HepG2 (cell line): ENCODE results near the gene BCAR3. TPM values are rescaled to one million over a fixed set of nuclear protein-coding genes. Genes with fewer than 3 reads are reported as not detected.

Source experiments
- ATAD3A ChIP-seq: sonication (generic); formaldehyde crosslinking; IDR thresholded peaks from 2 replicates; pipeline ENCODE4 v1.4.0; 2020; ENCODE audit warnings: missing genetic modification reagents
- DMAP1 ChIP-seq: IDR thresholded peaks from 2 replicates; pipeline ENCODE4 v1.6.1; 2016
- DMTF1 ChIP-seq: sonication (generic); formaldehyde crosslinking; IDR thresholded peaks from 2 replicates; pipeline ENCODE4 v1.4.0; 2020; ENCODE audit warnings: mild to moderate bottlenecking, missing genetic modification reagents
- GABPB1 ChIP-seq: IDR thresholded peaks from 2 replicates; pipeline ENCODE4 v1.6.1; 2016; ENCODE audit warnings: mild to moderate bottlenecking, missing genetic modification reagents, moderate library complexity, missing compliant biosample characterization
- GATAD2A ChIP-seq: IDR thresholded peaks from 2 replicates; pipeline ENCODE4 v1.6.1; 2016
- HHEX ChIP-seq: IDR thresholded peaks from 2 replicates; pipeline ENCODE4 v1.6.1; 2016; ENCODE audit warnings: control low read depth
- IKZF4 ChIP-seq: sonication (generic); formaldehyde crosslinking; IDR thresholded peaks from 2 replicates; pipeline ENCODE4 v1.5.1; 2020; ENCODE audit warnings: borderline replicate concordance, mild to moderate bottlenecking, low read depth, missing genetic modification reagents; ENCODE audit errors: not compliant biosample characterization
- KAT8 ChIP-seq: IDR thresholded peaks from 2 replicates; pipeline ENCODE4 v1.6.1; 2016; ENCODE audit warnings: missing genetic modification reagents, missing compliant biosample characterization
- MAFG ChIP-seq: sonication (generic); formaldehyde crosslinking; IDR thresholded peaks from 2 replicates; pipeline ENCODE4 v1.5.1; 2020; ENCODE audit warnings: mild to moderate bottlenecking, missing genetic modification reagents
- PITX1 ChIP-seq: sonication (generic); formaldehyde crosslinking; IDR thresholded peaks from 2 replicates; pipeline ENCODE4 v1.5.1; 2020; ENCODE audit warnings: mild to moderate bottlenecking, missing genetic modification reagents
- PPARG ChIP-seq: conservative IDR thresholded peaks from 2 replicates; pipeline ENCODE4 v1.6.1; 2016; ENCODE audit warnings: missing biosample characterization, missing genetic modification reagents
- THAP9 ChIP-seq: sonication (generic); formaldehyde crosslinking; IDR thresholded peaks from 2 replicates; pipeline ENCODE4; 2020; ENCODE audit warnings: missing genetic modification reagents, mild to moderate bottlenecking, borderline replicate concordance
- ZNF224 ChIP-seq: sonication (generic); formaldehyde crosslinking; IDR thresholded peaks from 2 replicates; pipeline ENCODE4 v1.5.0; 2020; ENCODE audit warnings: mild to moderate bottlenecking, missing genetic modification reagents
- ZNF292 ChIP-seq: sonication (generic); formaldehyde crosslinking; IDR thresholded peaks from 2 replicates; pipeline ENCODE4 v1.8.1; 2022; ENCODE audit warnings: mild to moderate bottlenecking, low read depth, missing genetic modification reagents, borderline replicate concordance
- ZSCAN20 ChIP-seq: sonication (generic); formaldehyde crosslinking; IDR thresholded peaks from 2 replicates; pipeline ENCODE4 v1.4.0; 2020; ENCODE audit warnings: missing genetic modification reagents, mild to moderate bottlenecking, borderline replicate concordance
- ZSCAN31 ChIP-seq: sonication (generic); formaldehyde crosslinking; IDR thresholded peaks from 2 replicates; pipeline ENCODE4 v1.5.0; 2020; ENCODE audit warnings: low read depth, mild to moderate bottlenecking, missing genetic modification reagents
- polyA plus RNA-seq, 8 experiments: library from polyadenylated mRNA; depleted of rRNA in 3 of 8; stranded (reverse) in 7 of 8; unstranded in 1 of 8; fragments of >200 nt; fragmentation: Illumina TruSeq in 4 of 8; extraction: Trizol in 4 of 8; gene quantifications; 2 replicates each; pipeline versions ENCODE4 v1.2.1 to v1.2.3, GENCODE V29; 2011 to 2016; ENCODE audit warnings: low read depth in 4 of 8, missing spikeins in 1 of 8, mixed read lengths in 1 of 8; ENCODE audit not compliant: insufficient read depth in 1 of 8
- total RNA-seq, 5 experiments: library from RNA; depleted of rRNA; stranded (reverse); fragments of >200 nt; fragmentation: Illumina TruSeq; extraction: Trizol; gene quantifications; 2 replicates each; pipeline ENCODE4 v1.2.3, GENCODE V29; 2016; ENCODE audit warnings: low read depth in 1 of 5
- TF ChIP-seq, protein P1 (sequence below): IDR thresholded peaks from 2 replicates; pipeline ENCODE4 v1.6.1; 2016; ENCODE audit warnings: missing genetic modification reagents, missing compliant biosample characterization
- TF ChIP-seq, protein P2 (sequence below): sonication (generic); formaldehyde crosslinking; IDR thresholded peaks from 2 replicates; pipeline ENCODE4 v1.4.0; 2020; ENCODE audit warnings: missing genetic modification reagents

BCAR3 gene
- total and polyA plus RNA-seq, 2 of the 13 experiments (the other 11 are each of a cell fraction or from before 2014, with no cell fraction given): 3.6 to 4.8 TPM

DNA sequence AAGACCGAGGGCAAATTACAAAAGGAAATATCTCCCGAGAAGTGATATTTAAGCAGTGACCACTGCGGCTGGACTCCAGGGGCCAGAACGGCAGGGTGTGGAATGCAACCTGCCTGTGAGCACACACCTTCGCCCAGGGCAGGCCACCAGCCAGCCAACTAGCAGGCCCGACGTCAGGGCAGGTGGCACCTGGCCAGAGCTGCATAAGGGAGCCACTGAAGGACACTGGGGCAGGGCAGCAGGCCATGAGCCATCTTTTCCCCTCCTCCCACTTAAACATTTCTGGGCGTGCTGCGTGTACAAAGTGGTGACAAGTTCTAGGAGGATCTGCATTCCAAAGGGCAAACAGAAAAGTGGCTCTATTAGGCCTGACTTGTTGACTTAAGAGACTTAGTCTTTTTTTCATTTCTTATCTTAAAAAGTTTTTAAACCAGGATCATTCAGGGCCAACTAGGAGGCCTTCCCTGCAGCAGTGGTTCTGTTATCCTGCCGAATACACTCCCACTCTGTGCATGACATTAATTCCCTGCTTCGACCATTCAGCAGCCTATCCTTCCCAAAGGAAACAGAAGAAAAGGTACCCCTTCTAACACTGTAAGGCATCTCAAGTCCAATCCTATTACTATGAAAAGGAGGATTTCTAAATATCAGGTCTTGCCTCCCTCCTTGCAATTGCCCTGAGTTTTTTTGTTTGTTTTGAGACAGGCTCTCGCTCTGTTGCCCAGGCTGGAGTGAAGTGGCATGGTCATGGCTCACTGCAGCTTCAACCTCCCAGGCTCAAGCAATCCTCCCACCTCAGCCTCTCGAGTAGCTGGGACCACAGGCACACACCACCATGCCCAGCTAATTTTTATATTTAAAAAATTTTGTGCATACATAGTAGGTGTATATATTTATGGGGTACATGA, 96.3 kb downstream of the BCAR3 start (continued):
- TF ChIP-seq, protein P1, sequence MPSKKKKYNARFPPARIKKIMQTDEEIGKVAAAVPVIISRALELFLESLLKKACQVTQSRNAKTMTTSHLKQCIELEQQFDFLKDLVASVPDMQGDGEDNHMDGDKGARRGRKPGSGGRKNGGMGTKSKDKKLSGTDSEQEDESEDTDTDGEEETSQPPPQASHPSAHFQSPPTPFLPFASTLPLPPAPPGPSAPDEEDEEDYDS: no peak
- TF ChIP-seq DMTF1 (CRISPR knock-in tag) (no peak), ATAD3A (CRISPR knock-in tag) (no peak), GABPB1 (CRISPR knock-in tag) (peak; percentile 35; the same call in 1 of the 2 replicates), ZSCAN31 (peak; percentile 73), PPARG (CRISPR knock-in tag) (peak; percentile 61), KAT8 (CRISPR knock-in tag) (peak; percentile 37), PITX1 (peak; percentile 62; the same call in 1 of the 2 replicates), ZNF292 (CRISPR knock-in tag) (peak; percentile 72; the same call in 1 of the 2 replicates), HHEX (CRISPR knock-in tag) (peak; percentile 43; the same call in 1 of the 2 replicates), MAFG (no peak), IKZF4 (CRISPR knock-in tag) (no peak), ZSCAN20 (CRISPR knock-in tag) (no peak), DMAP1 (peak; percentile 60; the same call in 1 of the 2 replicates), GATAD2A (peak; percentile 73), ZNF224 (CRISPR knock-in tag) (0 out of 2 replicates have a peak, but pooled peaks have one; percentile 68), THAP9 (CRISPR knock-in tag) (0 out of 2 replicates have a peak, but pooled peaks have one; percentile 46)
- TF ChIP-seq, protein P2, sequence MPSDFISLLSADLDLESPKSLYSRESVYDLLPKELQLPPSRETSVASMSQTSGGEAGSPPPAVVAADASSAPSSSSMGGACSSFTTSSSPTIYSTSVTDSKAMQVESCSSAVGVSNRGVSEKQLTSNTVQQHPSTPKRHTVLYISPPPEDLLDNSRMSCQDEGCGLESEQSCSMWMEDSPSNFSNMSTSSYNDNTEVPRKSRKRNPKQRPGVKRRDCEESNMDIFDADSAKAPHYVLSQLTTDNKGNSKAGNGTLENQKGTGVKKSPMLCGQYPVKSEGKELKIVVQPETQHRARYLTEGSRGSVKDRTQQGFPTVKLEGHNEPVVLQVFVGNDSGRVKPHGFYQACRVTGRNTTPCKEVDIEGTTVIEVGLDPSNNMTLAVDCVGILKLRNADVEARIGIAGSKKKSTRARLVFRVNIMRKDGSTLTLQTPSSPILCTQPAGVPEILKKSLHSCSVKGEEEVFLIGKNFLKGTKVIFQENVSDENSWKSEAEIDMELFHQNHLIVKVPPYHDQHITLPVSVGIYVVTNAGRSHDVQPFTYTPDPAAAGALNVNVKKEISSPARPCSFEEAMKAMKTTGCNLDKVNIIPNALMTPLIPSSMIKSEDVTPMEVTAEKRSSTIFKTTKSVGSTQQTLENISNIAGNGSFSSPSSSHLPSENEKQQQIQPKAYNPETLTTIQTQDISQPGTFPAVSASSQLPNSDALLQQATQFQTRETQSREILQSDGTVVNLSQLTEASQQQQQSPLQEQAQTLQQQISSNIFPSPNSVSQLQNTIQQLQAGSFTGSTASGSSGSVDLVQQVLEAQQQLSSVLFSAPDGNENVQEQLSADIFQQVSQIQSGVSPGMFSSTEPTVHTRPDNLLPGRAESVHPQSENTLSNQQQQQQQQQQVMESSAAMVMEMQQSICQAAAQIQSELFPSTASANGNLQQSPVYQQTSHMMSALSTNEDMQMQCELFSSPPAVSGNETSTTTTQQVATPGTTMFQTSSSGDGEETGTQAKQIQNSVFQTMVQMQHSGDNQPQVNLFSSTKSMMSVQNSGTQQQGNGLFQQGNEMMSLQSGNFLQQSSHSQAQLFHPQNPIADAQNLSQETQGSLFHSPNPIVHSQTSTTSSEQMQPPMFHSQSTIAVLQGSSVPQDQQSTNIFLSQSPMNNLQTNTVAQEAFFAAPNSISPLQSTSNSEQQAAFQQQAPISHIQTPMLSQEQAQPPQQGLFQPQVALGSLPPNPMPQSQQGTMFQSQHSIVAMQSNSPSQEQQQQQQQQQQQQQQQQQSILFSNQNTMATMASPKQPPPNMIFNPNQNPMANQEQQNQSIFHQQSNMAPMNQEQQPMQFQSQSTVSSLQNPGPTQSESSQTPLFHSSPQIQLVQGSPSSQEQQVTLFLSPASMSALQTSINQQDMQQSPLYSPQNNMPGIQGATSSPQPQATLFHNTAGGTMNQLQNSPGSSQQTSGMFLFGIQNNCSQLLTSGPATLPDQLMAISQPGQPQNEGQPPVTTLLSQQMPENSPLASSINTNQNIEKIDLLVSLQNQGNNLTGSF (CRISPR knock-in tag): no peak
